ENCODE data around the gene HACD2.
A peak's percentile ranks its signal among the peaks of the same experiment; 100 is the strongest.

The HACD2 gene

GRCh38 chr3:123449997-123450604 lies 134.8 kb downstream of the HACD2 start:
- TF ChIP-seq, protein P1, sequence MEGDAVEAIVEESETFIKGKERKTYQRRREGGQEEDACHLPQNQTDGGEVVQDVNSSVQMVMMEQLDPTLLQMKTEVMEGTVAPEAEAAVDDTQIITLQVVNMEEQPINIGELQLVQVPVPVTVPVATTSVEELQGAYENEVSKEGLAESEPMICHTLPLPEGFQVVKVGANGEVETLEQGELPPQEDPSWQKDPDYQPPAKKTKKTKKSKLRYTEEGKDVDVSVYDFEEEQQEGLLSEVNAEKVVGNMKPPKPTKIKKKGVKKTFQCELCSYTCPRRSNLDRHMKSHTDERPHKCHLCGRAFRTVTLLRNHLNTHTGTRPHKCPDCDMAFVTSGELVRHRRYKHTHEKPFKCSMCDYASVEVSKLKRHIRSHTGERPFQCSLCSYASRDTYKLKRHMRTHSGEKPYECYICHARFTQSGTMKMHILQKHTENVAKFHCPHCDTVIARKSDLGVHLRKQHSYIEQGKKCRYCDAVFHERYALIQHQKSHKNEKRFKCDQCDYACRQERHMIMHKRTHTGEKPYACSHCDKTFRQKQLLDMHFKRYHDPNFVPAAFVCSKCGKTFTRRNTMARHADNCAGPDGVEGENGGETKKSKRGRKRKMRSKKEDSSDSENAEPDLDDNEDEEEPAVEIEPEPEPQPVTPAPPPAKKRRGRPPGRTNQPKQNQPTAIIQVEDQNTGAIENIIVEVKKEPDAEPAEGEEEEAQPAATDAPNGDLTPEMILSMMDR (IDR thresholded peaks at IDR 0.05; ENCODE audit: low read depth, low read length, missing control alignments), result no peak
- H3K4me3 ChIP-seq (ENCODE audit: low read depth, low read length), result peak overlapping the region; percentile 51
- DNase-seq (ENCODE audit: low read depth), result no peak
- in situ Hi-C loops (cut with HindIII; ENCODE audit: low sequenced_read_pairs), result no loop called here

GRCh38 chr3:123449102-123449996 lies 135.5 kb downstream of the HACD2 start:
- no peak for DNase-seq (ENCODE audit: low read depth)
- peak overlapping the region; percentile 51 for H3K4me3 ChIP-seq (ENCODE audit: low read depth, low read length)
- in situ Hi-C loops (cut with HindIII; ENCODE audit: low sequenced_read_pairs), result no loop called here
- TF ChIP-seq, protein P1 (IDR thresholded peaks at IDR 0.05; ENCODE audit: low read depth, low read length, missing control alignments), result no peak

DNA sequence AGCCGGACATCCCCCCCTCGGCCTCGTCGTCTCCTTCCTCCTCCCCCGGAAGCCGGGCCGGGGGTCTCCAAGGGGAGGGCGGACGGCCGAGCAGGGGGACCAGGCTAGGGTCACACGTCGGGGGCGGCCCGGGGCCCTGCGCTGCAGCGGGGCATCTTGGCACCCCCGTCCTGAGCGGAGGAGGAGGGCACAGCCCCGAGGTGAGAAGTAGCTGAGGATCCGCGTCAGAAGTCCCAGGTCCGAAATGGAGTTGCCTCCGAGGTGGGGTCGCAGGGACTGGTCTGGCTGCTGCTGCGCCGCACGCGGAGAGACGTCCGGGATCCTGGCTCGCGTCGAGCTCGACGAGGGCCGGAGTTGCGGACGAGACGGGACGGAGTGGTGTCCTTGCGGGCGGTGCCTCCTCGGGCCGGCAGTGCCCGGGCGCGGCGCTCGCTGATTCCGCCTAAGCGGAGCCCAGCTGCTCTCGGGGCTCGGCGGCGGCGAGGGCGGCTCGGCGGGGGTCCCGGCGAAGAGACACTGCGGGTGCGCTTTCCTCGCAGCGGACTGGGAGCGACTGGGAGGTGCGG lies 136.2 kb downstream of the HACD2 start, which contains the start of gene ADCY5:
Gene ADCY5 (minus strand): TSS at position 555 of the 566 bp plus-strand sequence. CDS start 545 bp downstream, at position 10.
- DNase-seq (ENCODE audit: low read depth), result no peak
- in situ Hi-C loops (cut with HindIII; ENCODE audit: low sequenced_read_pairs), result no loop called here
- TF ChIP-seq, protein P1 (IDR thresholded peaks at IDR 0.05; ENCODE audit: low read depth, low read length, missing control alignments), result no peak
- peak within 1 kb of the TSS; percentile 51 for H3K4me3 ChIP-seq (ENCODE audit: low read depth, low read length)

GRCh38 chr3:123447749-123448517 lies 136.9 kb downstream of the HACD2 start:
- no peak overlapping the region for H3K4me3 ChIP-seq (ENCODE audit: low read depth, low read length)
- DNase-seq (ENCODE audit: low read depth), result no peak
- TF ChIP-seq, protein P1 (IDR thresholded peaks at IDR 0.05; ENCODE audit: low read depth, low read length, missing control alignments), result no peak
- in situ Hi-C loops (cut with HindIII; ENCODE audit: low sequenced_read_pairs), result no loop called here

DNA sequence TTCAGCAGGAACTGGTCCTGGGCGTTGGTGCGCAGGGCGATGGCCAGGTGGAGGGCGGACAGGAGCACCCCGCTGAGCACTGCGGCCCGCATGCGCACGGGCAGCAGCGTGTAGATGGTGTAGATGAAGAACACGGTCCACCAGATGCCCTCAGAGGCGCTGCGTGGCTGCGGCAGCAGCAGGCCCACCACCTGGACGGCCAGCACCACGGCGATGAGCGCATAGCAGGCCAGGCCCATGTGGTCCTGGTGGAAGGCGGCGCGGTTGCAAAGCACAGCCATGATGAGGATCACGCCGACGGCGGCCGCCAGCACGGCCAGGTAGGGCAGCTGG lies 137.5 kb downstream of the HACD2 start:
- no peak overlapping the region for H3K4me3 ChIP-seq (ENCODE audit: low read depth, low read length)
- in situ Hi-C loops (cut with HindIII; ENCODE audit: low sequenced_read_pairs), result no loop called here
- TF ChIP-seq, protein P1 (IDR thresholded peaks at IDR 0.05; ENCODE audit: low read depth, low read length, missing control alignments), result no peak
- no peak for DNase-seq (ENCODE audit: low read depth)

DNA sequence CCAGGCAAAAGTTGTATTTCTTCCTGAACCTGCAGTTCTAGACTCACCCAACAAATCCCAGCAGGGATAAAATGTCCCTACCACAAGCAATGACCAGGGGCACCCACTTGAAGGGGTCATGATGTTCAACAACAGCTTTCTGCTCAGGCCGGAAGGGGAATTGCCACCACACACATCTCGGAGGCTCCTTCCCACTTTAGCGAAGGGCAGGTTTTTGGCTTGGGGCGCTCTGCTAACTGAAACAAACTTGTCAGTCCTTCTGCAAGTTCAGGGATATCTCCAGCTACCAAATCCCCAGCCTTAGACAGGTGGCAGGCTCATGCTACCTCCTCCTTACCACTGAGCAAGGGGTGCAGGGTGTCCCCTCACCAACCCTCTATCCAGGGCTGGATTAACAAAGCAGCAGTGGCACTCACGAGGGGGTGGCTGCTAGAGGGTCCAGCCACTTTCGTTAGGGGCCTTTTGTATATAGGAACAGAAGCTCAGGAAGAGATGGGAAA lies 138.2 kb downstream of the HACD2 start:
- TF ChIP-seq, protein P1 (IDR thresholded peaks at IDR 0.05; ENCODE audit: low read depth, low read length, missing control alignments), result no peak
- no peak overlapping the region for H3K4me3 ChIP-seq (ENCODE audit: low read depth, low read length)
- in situ Hi-C loops (cut with HindIII; ENCODE audit: low sequenced_read_pairs), result no loop called here
- no peak for DNase-seq (ENCODE audit: low read depth)

Data from astrocyte of the cerebellum (primary cell).